KMS-11 (cell line): ENCODE data around the gene ST8SIA3.

Experiments
- H2AFZ ChIP-seq: fragments of 200-600 bp; sonication (generic); 2 replicates; pipeline ENCODE4 v1.6.1; 2016; ENCODE audit warnings: antibody characterized with exemption, mixed run types, low read depth
- H3K27ac ChIP-seq: fragments of 200-600 bp; sonication (generic); 2 replicates; pipeline ENCODE4 v1.6.1; 2016; ENCODE audit warnings: mild to moderate bottlenecking, mixed run types
- H3K27me3 ChIP-seq: fragments of 200-600 bp; sonication (generic); 2 replicates; pipeline ENCODE4 v1.6.1; 2017; ENCODE audit warnings: mild to moderate bottlenecking, low read depth, mixed run types, moderate library complexity; ENCODE audit not compliant: insufficient read depth
- H3K36me3 ChIP-seq: fragments of 200-600 bp; sonication (generic); 2 replicates; pipeline ENCODE4 v1.6.1; 2017; ENCODE audit warnings: mild to moderate bottlenecking, mixed run types; ENCODE audit not compliant: insufficient read depth
- H3K4me1 ChIP-seq: fragments of 200-600 bp; sonication (generic); 2 replicates; pipeline ENCODE4 v1.6.1; 2016; ENCODE audit warnings: mild to moderate bottlenecking, low read depth, mixed run types; ENCODE audit not compliant: poor library complexity, severe bottlenecking
- H3K4me2 ChIP-seq: fragments of 200-600 bp; sonication (generic); 2 replicates; pipeline ENCODE4 v1.7.0; 2016; ENCODE audit warnings: mild to moderate bottlenecking, mixed run types
- H3K4me3 ChIP-seq: fragments of 200-600 bp; sonication (generic); IDR thresholded peaks from 2 replicates; pipeline ENCODE4 v1.6.1; 2017; ENCODE audit warnings: low read depth, low read length, mixed read lengths; ENCODE audit not compliant: insufficient read depth
- H3K79me2 ChIP-seq: fragments of 200-600 bp; sonication (generic); 2 replicates; pipeline ENCODE4 v1.6.1; 2016; ENCODE audit warnings: low read depth, mixed run types; ENCODE audit not compliant: insufficient read depth
- H3K9ac ChIP-seq: fragments of 200-600 bp; sonication (generic); 2 replicates; pipeline ENCODE4 v1.6.1; 2016; ENCODE audit warnings: mild to moderate bottlenecking, mixed run types
- H4K20me1 ChIP-seq: fragments of 200-600 bp; sonication (generic); 2 replicates; pipeline ENCODE4 v1.6.1; 2016; ENCODE audit warnings: mild to moderate bottlenecking, mixed run types; ENCODE audit not compliant: insufficient read depth
- CTCF ChIP-seq: fragments of 200-600 bp; sonication (generic); conservative IDR thresholded peaks from 2 replicates; pipeline ENCODE4 v1.6.1; 2017; ENCODE audit warnings: low read depth, mild to moderate bottlenecking, antibody characterized with exemption, low read length, moderate library complexity, mixed read lengths

Gene ST8SIA3

DNA sequence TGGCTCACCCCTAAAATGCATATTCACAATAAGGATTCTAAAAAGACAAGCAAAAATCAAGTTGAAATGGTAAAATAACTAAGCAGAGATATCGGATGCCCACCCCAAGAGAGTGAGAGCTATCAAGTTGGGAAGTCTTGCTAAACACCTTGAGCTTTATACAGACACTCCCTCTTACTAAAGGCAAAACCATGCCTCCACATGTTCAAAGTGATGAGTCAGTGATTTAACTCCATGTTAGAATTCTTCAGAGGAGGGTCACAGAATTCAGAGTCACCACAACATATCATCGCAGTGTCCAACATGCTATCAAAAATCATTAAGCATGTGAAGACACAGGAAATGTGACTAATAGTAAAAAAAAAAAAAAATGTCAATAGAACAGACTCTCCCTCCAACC lies 20.6 kb upstream of the ST8SIA3 start:
- Histone ChIP-seq H3K36me3 (no peaks in the 10 kb centered on the region), H4K20me1 (no peaks in the 10 kb centered on the region), H3K4me2 (no peak overlapping the region), H3K4me1 (no peaks in the 10 kb centered on the region), H3K4me3 (no peak overlapping the region), H2AFZ (no peak overlapping the region), H3K79me2 (no peaks in the 10 kb centered on the region), H3K27me3 (no peaks in the 10 kb centered on the region), H3K9ac (no peak overlapping the region), H3K27ac (no peak overlapping the region)
- no peak for TF ChIP-seq CTCF

DNA sequence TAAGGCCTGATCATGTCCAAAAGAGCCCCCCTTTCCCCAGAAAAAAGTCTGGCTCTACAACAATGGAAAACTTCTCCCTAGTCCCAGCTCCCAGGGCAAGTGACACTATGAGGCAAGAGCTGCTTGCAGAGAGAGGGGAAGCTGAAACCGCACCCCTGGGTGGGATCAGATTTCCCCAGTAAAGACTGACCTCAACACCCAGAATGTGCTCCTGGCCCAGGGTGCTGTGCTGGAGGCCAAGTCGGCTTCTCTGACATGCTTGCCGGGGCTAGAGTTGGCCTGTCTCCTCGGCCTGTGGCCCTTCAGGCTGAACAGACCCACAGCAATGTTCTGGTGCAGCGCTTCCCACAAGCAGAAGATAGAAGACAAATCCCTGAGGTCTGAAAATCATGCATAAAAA lies 18.4 kb upstream of the ST8SIA3 start:
- H3K27me3 ChIP-seq: no peaks in the 10 kb centered on the region
- no peaks in the 10 kb centered on the region for H3K36me3 ChIP-seq
- H3K4me1 ChIP-seq: no peaks in the 10 kb centered on the region
- no peak overlapping the region for H3K9ac ChIP-seq
- H4K20me1 ChIP-seq: no peaks in the 10 kb centered on the region
- H2AFZ ChIP-seq: no peak overlapping the region
- H3K4me3 ChIP-seq: no peak overlapping the region
- no peak overlapping the region for H3K27ac ChIP-seq
- no peak overlapping the region for H3K4me2 ChIP-seq
- no peaks in the 10 kb centered on the region for H3K79me2 ChIP-seq
- TF ChIP-seq CTCF: no peak

- H3K36me3 ChIP-seq: no peaks in the 10 kb centered on the region
- H3K4me1 ChIP-seq: no peaks in the 10 kb centered on the region
- H3K4me2 ChIP-seq: no peak overlapping the region
- no peak overlapping the region for H3K27ac ChIP-seq
- no peak for TF ChIP-seq CTCF
- H3K9ac ChIP-seq: no peak overlapping the region
- H3K79me2 ChIP-seq: no peaks in the 10 kb centered on the region
- no peaks in the 10 kb centered on the region for H4K20me1 ChIP-seq
- no peak overlapping the region for H3K4me3 ChIP-seq
- no peak overlapping the region for H2AFZ ChIP-seq
- no peaks in the 10 kb centered on the region for H3K27me3 ChIP-seq
Observed at GRCh38 chr18:57334383-57334782, 18.0 kb upstream of the ST8SIA3 start.

DNA sequence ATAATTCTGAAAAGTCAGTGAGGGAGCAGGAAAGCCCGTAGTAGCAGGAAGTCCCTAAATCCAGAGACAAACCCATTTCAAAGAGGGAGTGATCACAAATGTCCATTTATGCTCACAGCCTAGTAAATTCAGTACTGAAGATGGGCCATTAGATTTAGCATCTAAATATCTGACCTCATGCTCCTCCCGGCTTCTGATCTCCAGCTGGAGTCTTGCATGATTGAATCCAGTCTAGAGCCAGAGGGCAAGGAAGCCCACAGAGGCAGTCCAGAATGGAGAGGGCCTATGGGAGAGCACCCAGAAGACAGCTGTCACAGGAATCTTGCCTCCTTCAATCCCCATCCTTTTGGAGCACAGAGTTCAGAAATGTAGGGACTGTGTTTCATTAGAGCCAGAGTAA lies 16.0 kb upstream of the ST8SIA3 start:
- Histone ChIP-seq H3K79me2 (no peaks in the 10 kb centered on the region), H3K9ac (no peak overlapping the region), H3K36me3 (no peaks in the 10 kb centered on the region), H3K4me2 (no peak overlapping the region), H3K4me1 (no peaks in the 10 kb centered on the region), H4K20me1 (no peaks in the 10 kb centered on the region), H3K27ac (no peak overlapping the region), H2AFZ (no peak overlapping the region), H3K4me3 (no peak overlapping the region), H3K27me3 (no peaks in the 10 kb centered on the region)
- no peak for TF ChIP-seq CTCF

DNA sequence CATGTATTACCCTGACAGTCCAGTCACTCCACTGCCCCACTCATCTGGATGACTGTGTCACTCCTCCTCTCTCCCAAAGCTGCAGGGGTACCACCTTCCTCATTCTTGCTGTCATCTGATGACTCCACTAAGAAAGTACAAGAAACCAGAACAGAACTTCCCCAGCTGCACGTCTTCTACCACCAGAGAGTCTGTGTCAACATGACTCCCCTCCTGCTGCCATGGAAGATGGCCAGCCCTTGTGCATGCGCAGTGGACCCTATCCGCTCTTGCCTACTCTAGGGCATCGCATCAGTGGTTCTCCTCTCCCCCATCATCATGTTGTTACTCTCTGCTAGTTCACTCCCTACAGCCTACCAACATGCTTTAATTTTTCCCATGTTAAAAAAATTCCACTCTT lies 14.5 kb upstream of the ST8SIA3 start:
- no peaks in the 10 kb centered on the region for H3K4me1 ChIP-seq
- no peak overlapping the region for H2AFZ ChIP-seq
- H3K4me2 ChIP-seq: no peak overlapping the region
- no peaks in the 10 kb centered on the region for H4K20me1 ChIP-seq
- H3K9ac ChIP-seq: no peak overlapping the region
- H3K27me3 ChIP-seq: no peaks in the 10 kb centered on the region
- H3K27ac ChIP-seq: no peak overlapping the region
- H3K4me3 ChIP-seq: no peak overlapping the region
- no peaks in the 10 kb centered on the region for H3K79me2 ChIP-seq
- no peak for TF ChIP-seq CTCF
- no peaks in the 10 kb centered on the region for H3K36me3 ChIP-seq
